H7 (cell line): ENCODE measurements around the gene TCL1B. TPM values are rescaled to one million over a fixed set of nuclear protein-coding genes. Genes with fewer than 3 reads are reported as not detected.
"Not testable (repeated sequence)": the region's sequence is repeated elsewhere in the genome, so short reads cannot be mapped to it uniquely, and the experiment has no call there.

Experiments used
- DNase-seq: peaks from one replicate; pipeline ENCODE4 v3.0.0; 2012
- H3K27me3 ChIP-seq: 2 replicates; pipeline ENCODE4 v1.6.0; 2011; ENCODE audit warnings: mild to moderate bottlenecking, low read length; ENCODE audit not compliant: control insufficient read depth, insufficient read depth
- H3K36me3 ChIP-seq: replicated peaks from 2 replicates; pipeline ENCODE4 v1.5.1; 2011; ENCODE audit warnings: low read length; ENCODE audit not compliant: control insufficient read depth, insufficient read depth
- H3K4me3 ChIP-seq: 2 replicates; pipeline ENCODE4 v1.5.1; 2011; ENCODE audit warnings: low read depth, mild to moderate bottlenecking, control low read depth, low read length, moderate library complexity; ENCODE audit not compliant: insufficient read depth
- total RNA-seq: library from RNA; depleted of rRNA; stranded (reverse); fragments of >200 nt; shearing (Covaris generic); gene quantifications from 2 replicates; pipeline ENCODE4 v1.2.3, GENCODE V29; 2014

Gene TCL1B
- total RNA-seq, 1 experiment from 2014 or later = 14.0 TPM

- peaks cover 65% of the 10 kb centered on the region for H3K27me3 ChIP-seq
- H3K4me3 ChIP-seq = no peak overlapping the region
- H3K36me3 ChIP-seq = no peaks in the 10 kb centered on the region
- peak; percentile 60 for DNase-seq
Measured at GRCh38 chr14:95701846-95702221, 15.6 kb downstream of the TCL1B start.

GRCh38 chr14:95703341-95703740 is 17.1 kb downstream of the TCL1B start:
- Histone ChIP-seq H3K27me3 (peaks cover 54% of the 10 kb centered on the region), H3K36me3 (no peaks in the 10 kb centered on the region), H3K4me3 (no peak overlapping the region)
- DNase-seq = no peak

GRCh38 chr14:95703805-95704204 is 17.6 kb downstream of the TCL1B start:
- H3K4me3 ChIP-seq = no peak overlapping the region
- no peaks in the 10 kb centered on the region for H3K36me3 ChIP-seq
- DNase-seq = no peak
- peaks cover 55% of the 10 kb centered on the region for H3K27me3 ChIP-seq

GRCh38 chr14:95705518-95705917 is 19.3 kb downstream of the TCL1B start:
- Histone ChIP-seq H3K4me3 (no peak overlapping the region), H3K36me3 (no peaks in the 10 kb centered on the region), H3K27me3 (peaks cover 48% of the 10 kb centered on the region)
- DNase-seq = no peak

GRCh38 chr14:95707327-95707726 is 21.1 kb downstream of the TCL1B start:
- no peak for DNase-seq
- Histone ChIP-seq H3K27me3 (peaks cover 36% of the 10 kb centered on the region), H3K4me3 (no peak overlapping the region), H3K36me3 (no peaks in the 10 kb centered on the region)

- Histone ChIP-seq H3K4me3 (no peak overlapping the region), H3K27me3 (peaks cover 10% of the 10 kb centered on the region), H3K36me3 (no peaks in the 10 kb centered on the region)
- no peak for DNase-seq
Measured at GRCh38 chr14:95710106-95710505, 23.9 kb downstream of the TCL1B start.

GRCh38 chr14:95711476-95712176 is 25.4 kb downstream of the TCL1B start:
- Histone ChIP-seq H3K36me3 (no peaks in the 10 kb centered on the region), H3K4me3 (no peak overlapping the region), H3K27me3 (peaks cover 10% of the 10 kb centered on the region)
- no peak for DNase-seq

GRCh38 chr14:95712398-95712797 is 26.2 kb downstream of the TCL1B start:
- Histone ChIP-seq H3K36me3 (no peaks in the 10 kb centered on the region), H3K27me3 (peaks cover 10% of the 10 kb centered on the region)
- no peak for DNase-seq

GRCh38 chr14:95713596-95714371 is 27.6 kb downstream of the TCL1B start, which contains the start of gene TCL1A:
TSS of gene TCL1A (minus strand) at chr14:95714125. CDS start at chr14:95714066, 59 bp downstream.
- Histone ChIP-seq H3K4me3 (peak within 1 kb of the TSS; percentile 9; the same call in 1 of the 2 replicates), H3K27me3 (peaks cover 9% of the 10 kb centered on the region), H3K36me3 (no peaks in the 10 kb centered on the region)
- DNase-seq = peak; percentile 54

More at GRCh38 chr14:95712398-95712797, 26.2 kb downstream of the TCL1B start:
- no peak overlapping the region for H3K4me3 ChIP-seq

- H3K4me3 ChIP-seq = no peak overlapping the region
- H3K27me3 ChIP-seq = no peaks in the 10 kb centered on the region
- H3K36me3 ChIP-seq = no peaks in the 10 kb centered on the region
- no peak for DNase-seq
Measured at GRCh38 chr14:95722525-95723190, 36.4 kb downstream of the TCL1B start.

- no peak for DNase-seq
- no peaks in the 10 kb centered on the region for H3K27me3 ChIP-seq
Measured at GRCh38 chr14:95725685-95726336, 39.6 kb downstream of the TCL1B start.

GRCh38 chr14:95727056-95727700 is 41.0 kb downstream of the TCL1B start:
- DNase-seq = no peak
- no peaks in the 10 kb centered on the region for H3K36me3 ChIP-seq
- no peaks in the 10 kb centered on the region for H3K27me3 ChIP-seq
- no peak overlapping the region for H3K4me3 ChIP-seq

More at GRCh38 chr14:95725685-95726336, 39.6 kb downstream of the TCL1B start:
- Histone ChIP-seq H3K36me3 (no peaks in the 10 kb centered on the region), H3K4me3 (no peak overlapping the region)

GRCh38 chr14:95729402-95730028 is 43.3 kb downstream of the TCL1B start:
- not testable (repeated sequence) for DNase-seq, H3K36me3 ChIP-seq, H3K27me3 ChIP-seq, H3K4me3 ChIP-seq
